Measurements from ENCODE around the gene SP110. TPM values are rescaled to one million over a fixed set of nuclear protein-coding genes. Genes with fewer than 3 reads are reported as not detected.

Gene SP110
- total RNA-seq, 1 experiment from 2014 or later = 56.7 TPM

- BruUV-seq (replicated peaks) = no TSS peak
- H3K36me3 Mint-ChIP-seq (ENCODE audit: insufficient read depth, unreplicated experiment) = no peaks in the 10 kb centered on the region
- no peaks in the 10 kb centered on the region for H3K9me3 Mint-ChIP-seq (ENCODE audit: low read depth, unreplicated experiment)
- intact Hi-C loops (cut with micrococcal nuclease; ENCODE audit: unreplicated experiment) = no loop called here
- no peak for TF ChIP-seq CTCF (IDR thresholded peaks at IDR 0.05; ENCODE audit: unreplicated experiment)
- no peak for DNase-seq
- no peaks in the 10 kb centered on the region for H3K4me1 Mint-ChIP-seq (ENCODE audit: low read depth, unreplicated experiment)
- no peak overlapping the region for H3K27ac Mint-ChIP-seq (ENCODE audit: unreplicated experiment)
- CTCF ChIA-PET = interaction anchor here (0.6 kb wide), 1 partner anchor 9 kb away, joined by 5 read pairs; no protein-coding TSS in a partner anchor
- no peak overlapping the region for H3K4me3 Mint-ChIP-seq (ENCODE audit: low read depth, unreplicated experiment)
- no peaks in the 10 kb centered on the region for H3K27me3 Mint-ChIP-seq (ENCODE audit: unreplicated experiment)
These were observed 56.8 kb downstream of the SP110 start for GRCh38 chr2:230162981-230163380.

- no peak for DNase-seq
- CTCF ChIA-PET = interaction anchor here (1.1 to 3.7 kb wide), 2 partner anchors 12 to 93 kb away, joined by 3 to 33 read pairs; partner anchors contain the start of gene SLC16A14
- Mint-ChIP-seq H3K27ac (ENCODE audit: unreplicated experiment) (no peak overlapping the region), H3K4me1 (ENCODE audit: low read depth, unreplicated experiment) (no peaks in the 10 kb centered on the region), H3K36me3 (ENCODE audit: insufficient read depth, unreplicated experiment) (no peaks in the 10 kb centered on the region), H3K27me3 (ENCODE audit: unreplicated experiment) (no peaks in the 10 kb centered on the region), H3K9me3 (ENCODE audit: low read depth, unreplicated experiment) (no peaks in the 10 kb centered on the region), H3K4me3 (ENCODE audit: low read depth, unreplicated experiment) (no peak overlapping the region)
- TF ChIP-seq CTCF (IDR thresholded peaks at IDR 0.05; ENCODE audit: unreplicated experiment) = no peak
- intact Hi-C loops (cut with micrococcal nuclease; ENCODE audit: unreplicated experiment) = no loop called here
- no TSS peak for BruUV-seq (replicated peaks)
These were observed 58.6 kb downstream of the SP110 start for GRCh38 chr2:230161184-230161583.

- no TSS peak for BruUV-seq (replicated peaks)
- CTCF ChIA-PET = interaction anchor here (0.6 to 3.7 kb wide), 11 partner anchors 29 to 553 kb away, joined by 3 to 33 read pairs (median 4); partner anchors contain the start of gene SLC16A14
- H3K4me1 Mint-ChIP-seq (ENCODE audit: low read depth, unreplicated experiment) = no peaks in the 10 kb centered on the region
- DNase-seq = peak; percentile 54
- no peak overlapping the region for H3K27ac Mint-ChIP-seq (ENCODE audit: unreplicated experiment)
- H3K4me3 Mint-ChIP-seq (ENCODE audit: low read depth, unreplicated experiment) = no peak overlapping the region
- H3K36me3 Mint-ChIP-seq (ENCODE audit: insufficient read depth, unreplicated experiment) = no peaks in the 10 kb centered on the region
- TF ChIP-seq CTCF (IDR thresholded peaks at IDR 0.05; ENCODE audit: unreplicated experiment) = peak; percentile 77
- no peaks in the 10 kb centered on the region for H3K27me3 Mint-ChIP-seq (ENCODE audit: unreplicated experiment)
- intact Hi-C loops (cut with micrococcal nuclease; ENCODE audit: unreplicated experiment) = loop anchor here (1.0 kb wide), 1 partner anchor 152 kb away; no protein-coding TSS in a partner anchor
- H3K9me3 Mint-ChIP-seq (ENCODE audit: low read depth, unreplicated experiment) = no peaks in the 10 kb centered on the region
These were observed 59.6 kb downstream of the SP110 start for GRCh38 chr2:230160112-230160660.

GRCh38 chr2:230158468-230158867 lies 61.3 kb downstream of the SP110 start:
- H3K27me3 Mint-ChIP-seq (ENCODE audit: unreplicated experiment) = no peaks in the 10 kb centered on the region
- no peaks in the 10 kb centered on the region for H3K4me1 Mint-ChIP-seq (ENCODE audit: low read depth, unreplicated experiment)
- no TSS peak for BruUV-seq (replicated peaks)
- intact Hi-C loops (cut with micrococcal nuclease; ENCODE audit: unreplicated experiment) = loop anchor here (2.0 kb wide), 1 partner anchor 92 kb away; no protein-coding TSS in a partner anchor
- no peak overlapping the region for H3K27ac Mint-ChIP-seq (ENCODE audit: unreplicated experiment)
- TF ChIP-seq CTCF (IDR thresholded peaks at IDR 0.05; ENCODE audit: unreplicated experiment) = no peak
- no peak overlapping the region for H3K4me3 Mint-ChIP-seq (ENCODE audit: low read depth, unreplicated experiment)
- CTCF ChIA-PET = interaction anchor here (1.0 kb wide), 1 partner anchor 150 kb away, joined by 3 read pairs; no protein-coding TSS in a partner anchor
- no peak for DNase-seq
- H3K36me3 Mint-ChIP-seq (ENCODE audit: insufficient read depth, unreplicated experiment) = no peaks in the 10 kb centered on the region
- H3K9me3 Mint-ChIP-seq (ENCODE audit: low read depth, unreplicated experiment) = no peaks in the 10 kb centered on the region

Data from Calu3 (cell line).